Measurements from ENCODE around the gene MRPL2. TPM values are rescaled to one million over a fixed set of nuclear protein-coding genes. Genes with fewer than 3 reads are reported as not detected.

The MRPL2 gene
- polyA plus RNA-seq, 1 donor (not counting 4 experiments of a cell fraction or from before 2014, with no cell fraction given): 27.4 TPM

DNA sequence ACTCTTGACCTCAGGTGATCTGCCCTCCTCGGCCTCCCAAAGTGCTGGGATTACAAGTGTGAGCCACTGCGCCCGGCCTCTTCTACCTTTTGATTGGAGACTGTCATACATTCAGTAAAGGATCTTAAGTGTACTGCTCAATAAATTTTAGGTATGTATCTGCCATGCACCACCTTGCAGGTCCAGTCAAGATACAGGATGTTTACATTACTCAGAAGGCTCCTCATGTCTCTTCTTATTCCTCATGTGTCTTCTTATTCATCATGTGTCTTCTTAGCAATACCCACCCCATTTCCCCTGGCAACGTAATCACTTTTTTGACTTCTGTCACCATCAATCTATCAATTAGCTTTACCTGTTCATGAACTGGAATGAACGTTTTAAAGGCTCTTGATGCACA is 53.4 kb downstream of the MRPL2 start:
- Histone ChIP-seq H3K4me3 (ENCODE audit: control insufficient read depth in 2 of 3, extremely low read depth in 1 of 3, insufficient read depth in 2 of 3, low read depth in 1 of 3, low read length in 3 of 3) (no peak overlapping the region), H2AFZ (ENCODE audit: control insufficient read depth, low read length) (no peak overlapping the region), H3K36me3 (ENCODE audit: control insufficient read depth in 2 of 2, extremely low read depth in 1 of 2, insufficient read depth in 2 of 2, low read length in 2 of 2) (peaks cover 24 to 29% of the 10 kb centered on the region in 2 experiments), H3K4me1 (ENCODE audit: control insufficient read depth, extremely low read depth, insufficient read depth, low read length) (no peaks in the 10 kb centered on the region), H3K9me3 (ENCODE audit: control insufficient read depth, low read depth, low read length) (no peaks in the 10 kb centered on the region), H3K9ac (ENCODE audit: control insufficient read depth, extremely low read depth, insufficient read depth, low read length) (no peak overlapping the region), H3K27ac (ENCODE audit: control insufficient read depth, insufficient read depth, low read length) (no peak overlapping the region), H3K4me2 (ENCODE audit: control insufficient read depth, extremely low read depth, insufficient read depth, low read depth, low read length) (no peak overlapping the region), H4K20me1 (ENCODE audit: control insufficient read depth, extremely low read depth, insufficient read depth, low read length) (no peaks in the 10 kb centered on the region), H3K9me1 (ENCODE audit: control insufficient read depth, extremely low read depth, insufficient read depth, low read length) (no peaks in the 10 kb centered on the region), H3K27me3 (ENCODE audit: control insufficient read depth, extremely low read depth, insufficient read depth, low read length) (no peaks in the 10 kb centered on the region), H3K79me2 (ENCODE audit: control insufficient read depth, insufficient read depth, low read length) (no peaks in the 10 kb centered on the region)
- dilution Hi-C loops (cut with MboI; ENCODE audit: extremely low pct_ligation_motif_present, low sequenced_read_pairs): no loop called here
- no peak for DNase-seq (ENCODE audit: low read depth, low spot score)
- peak; percentile 23 for FAIRE-seq
- no peak for TF ChIP-seq EZH2 (IDR thresholded peaks at IDR 0.05; ENCODE audit: low read length)
- TF ChIP-seq, protein P1, sequence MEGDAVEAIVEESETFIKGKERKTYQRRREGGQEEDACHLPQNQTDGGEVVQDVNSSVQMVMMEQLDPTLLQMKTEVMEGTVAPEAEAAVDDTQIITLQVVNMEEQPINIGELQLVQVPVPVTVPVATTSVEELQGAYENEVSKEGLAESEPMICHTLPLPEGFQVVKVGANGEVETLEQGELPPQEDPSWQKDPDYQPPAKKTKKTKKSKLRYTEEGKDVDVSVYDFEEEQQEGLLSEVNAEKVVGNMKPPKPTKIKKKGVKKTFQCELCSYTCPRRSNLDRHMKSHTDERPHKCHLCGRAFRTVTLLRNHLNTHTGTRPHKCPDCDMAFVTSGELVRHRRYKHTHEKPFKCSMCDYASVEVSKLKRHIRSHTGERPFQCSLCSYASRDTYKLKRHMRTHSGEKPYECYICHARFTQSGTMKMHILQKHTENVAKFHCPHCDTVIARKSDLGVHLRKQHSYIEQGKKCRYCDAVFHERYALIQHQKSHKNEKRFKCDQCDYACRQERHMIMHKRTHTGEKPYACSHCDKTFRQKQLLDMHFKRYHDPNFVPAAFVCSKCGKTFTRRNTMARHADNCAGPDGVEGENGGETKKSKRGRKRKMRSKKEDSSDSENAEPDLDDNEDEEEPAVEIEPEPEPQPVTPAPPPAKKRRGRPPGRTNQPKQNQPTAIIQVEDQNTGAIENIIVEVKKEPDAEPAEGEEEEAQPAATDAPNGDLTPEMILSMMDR (optimal IDR thresholded peaks at IDR 0.05 in 1 of 3, IDR thresholded peaks at IDR 0.05 in 1 of 3, conservative IDR thresholded peaks at IDR 0.05 in 1 of 3; ENCODE audit: extremely low read depth in 1 of 3, insufficient read depth in 2 of 3, low read length in 3 of 3): no peak

Other genes with a start within 250 kb of the MRPL2 start
- gene RPL7L1, start 179.8 kb downstream of the MRPL2 start, polyA plus RNA-seq: 61.5 to 104 TPM (median 76.8 TPM) in 3 replicates
- gene PTCRA, start 143.4 kb downstream of the MRPL2 start, polyA plus RNA-seq: not detected in 3 replicates
- gene CNPY3, start 130.0 kb downstream of the MRPL2 start, polyA plus RNA-seq: 15.8 to 30.9 TPM (median 19.7 TPM) in 3 replicates
- gene GNMT, start 98.7 kb downstream of the MRPL2 start, polyA plus RNA-seq: 0.08 to 0.10 TPM in 2 of 3 replicates, not detected in the other
- 5.6 to 8.7 TPM (median 7.5 TPM) in 3 replicates for gene PEX6, start 80.3 kb downstream of the MRPL2 start, polyA plus RNA-seq
- gene PPP2R5D, start 74.9 kb downstream of the MRPL2 start, polyA plus RNA-seq: 44.4 to 59.9 TPM (median 49.6 TPM) in 3 replicates
- gene MEA1, start 45.5 kb downstream of the MRPL2 start, polyA plus RNA-seq: 62.4 to 76.1 TPM (median 69.2 TPM) in 3 replicates
- 22.4 to 30.3 TPM (median 24.8 TPM) in 3 replicates for gene KLHDC3, start 45.2 kb downstream of the MRPL2 start, polyA plus RNA-seq
- gene RRP36, start 37.8 kb downstream of the MRPL2 start, polyA plus RNA-seq: 57.1 to 101 TPM (median 67.5 TPM) in 3 replicates
- 8.1 to 15.0 TPM (median 10.4 TPM) in 3 replicates for gene CUL7, start 5.6 kb downstream of the MRPL2 start, polyA plus RNA-seq
- 8.3 to 15.2 TPM (median 8.8 TPM) in 3 replicates for gene KLC4, start 197 bp upstream of the MRPL2 start, polyA plus RNA-seq
- 58.8 to 88.8 TPM (median 81.0 TPM) in 3 replicates for gene PTK7, start 16.9 kb upstream of the MRPL2 start, polyA plus RNA-seq
- 26.0 to 39.2 TPM (median 28.5 TPM) in 3 replicates for gene SRF, start 111.8 kb upstream of the MRPL2 start, polyA plus RNA-seq
- gene CUL9, start 122.8 kb upstream of the MRPL2 start, polyA plus RNA-seq: 19.0 to 23.0 TPM (median 21.6 TPM) in 3 replicates
- 57.1 to 98.6 TPM (median 73.9 TPM) in 3 replicates for gene DNPH1, start 170.0 kb upstream of the MRPL2 start, polyA plus RNA-seq
- not detected in 3 replicates for gene TTBK1, start 184.0 kb upstream of the MRPL2 start, polyA plus RNA-seq
- not detected in 3 replicates for gene SLC22A7, start 238.8 kb upstream of the MRPL2 start, polyA plus RNA-seq
- gene CRIP3, start 249.4 kb upstream of the MRPL2 start, polyA plus RNA-seq: 0.08 to 0.67 TPM (median 0.26 TPM) in 3 replicates